Measurements from ENCODE around the gene RSF1.

DNA sequence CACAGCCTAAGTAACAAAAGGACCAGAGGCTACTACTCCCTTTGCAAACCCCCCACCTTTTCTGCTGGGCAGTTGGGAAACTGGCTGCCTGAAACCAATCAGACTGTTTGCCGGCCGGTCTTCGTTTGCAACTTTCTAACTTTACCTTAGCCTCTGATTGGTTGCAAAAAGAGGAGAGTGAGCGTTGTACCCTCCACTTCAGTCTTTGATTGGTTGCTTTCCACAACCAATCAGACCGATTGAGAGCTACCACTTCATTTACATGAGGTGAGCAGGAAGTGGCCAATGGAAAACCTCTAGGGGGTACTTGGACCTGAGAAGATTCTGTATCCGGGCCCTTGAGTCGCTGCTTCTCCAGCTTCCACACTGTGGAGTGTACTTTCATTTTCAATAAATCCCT lies 164.2 kb downstream of the RSF1 start:
- TF ChIP-seq, protein P1, sequence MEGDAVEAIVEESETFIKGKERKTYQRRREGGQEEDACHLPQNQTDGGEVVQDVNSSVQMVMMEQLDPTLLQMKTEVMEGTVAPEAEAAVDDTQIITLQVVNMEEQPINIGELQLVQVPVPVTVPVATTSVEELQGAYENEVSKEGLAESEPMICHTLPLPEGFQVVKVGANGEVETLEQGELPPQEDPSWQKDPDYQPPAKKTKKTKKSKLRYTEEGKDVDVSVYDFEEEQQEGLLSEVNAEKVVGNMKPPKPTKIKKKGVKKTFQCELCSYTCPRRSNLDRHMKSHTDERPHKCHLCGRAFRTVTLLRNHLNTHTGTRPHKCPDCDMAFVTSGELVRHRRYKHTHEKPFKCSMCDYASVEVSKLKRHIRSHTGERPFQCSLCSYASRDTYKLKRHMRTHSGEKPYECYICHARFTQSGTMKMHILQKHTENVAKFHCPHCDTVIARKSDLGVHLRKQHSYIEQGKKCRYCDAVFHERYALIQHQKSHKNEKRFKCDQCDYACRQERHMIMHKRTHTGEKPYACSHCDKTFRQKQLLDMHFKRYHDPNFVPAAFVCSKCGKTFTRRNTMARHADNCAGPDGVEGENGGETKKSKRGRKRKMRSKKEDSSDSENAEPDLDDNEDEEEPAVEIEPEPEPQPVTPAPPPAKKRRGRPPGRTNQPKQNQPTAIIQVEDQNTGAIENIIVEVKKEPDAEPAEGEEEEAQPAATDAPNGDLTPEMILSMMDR (conservative IDR thresholded peaks at IDR 0.05; ENCODE audit: low read depth in 2 of 2), result no peak
- no peak for TF ChIP-seq EZH2phosphoT487 (IDR thresholded peaks at IDR 0.05; ENCODE audit: unreplicated experiment)

Measured in GM23338 (cell line).